ENCODE results near the gene ATP2B2.

The ATP2B2 gene

DNA sequence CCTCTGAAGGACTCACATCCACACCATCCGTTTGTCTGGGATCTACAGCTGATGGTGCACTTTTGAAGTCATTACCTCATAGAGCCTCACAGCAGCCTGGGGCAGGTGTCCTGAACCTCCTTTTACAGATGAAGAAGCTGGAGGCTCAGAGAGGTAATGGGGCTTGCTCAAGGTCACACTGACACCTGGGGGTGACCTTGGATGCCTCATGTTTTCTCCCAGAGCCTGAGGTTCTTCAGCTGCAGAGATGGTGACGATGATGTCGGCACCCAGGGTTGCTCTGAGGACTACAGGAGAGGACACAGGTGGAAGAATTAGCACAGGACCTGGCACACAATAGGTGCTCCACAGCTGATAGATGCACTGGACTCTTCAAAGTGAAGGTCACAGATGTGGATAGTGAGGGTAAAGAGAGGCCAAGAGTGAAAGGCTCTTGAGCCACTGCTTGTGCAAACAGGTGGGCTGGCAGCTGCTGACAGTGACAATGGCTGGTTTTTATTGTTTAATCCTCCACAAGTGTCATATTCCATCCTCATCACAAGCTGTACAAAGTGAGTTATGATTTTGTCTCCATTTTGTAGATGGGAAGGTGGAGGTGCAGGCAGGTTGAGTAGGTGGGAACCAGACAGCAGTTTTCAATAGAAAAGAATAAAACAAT, 17.4 kb upstream of the ATP2B2 start:
- DNase-seq (ENCODE audit: low read depth, low spot score): no peak
- Histone ChIP-seq H3K27me3 (ENCODE audit: insufficient read depth, insufficient read length) (no peaks in the 10 kb centered on the region), H3K4me1 (ENCODE audit: insufficient read depth, insufficient read length) (peaks cover 5% of the 10 kb centered on the region), H3K9me3 (ENCODE audit: insufficient read depth, low read length) (no peaks in the 10 kb centered on the region), H3K36me3 (ENCODE audit: insufficient read depth, insufficient read length, low read length) (no peaks in the 10 kb centered on the region), H3K4me3 (ENCODE audit: insufficient read length, low read depth) (no peak overlapping the region), H3K9ac (ENCODE audit: insufficient read length, low read depth) (no peak overlapping the region)
- TF ChIP-seq ZNF274 (IDR thresholded peaks at IDR 0.05; ENCODE audit: low read depth, low read length): no peak
- no peak for TF ChIP-seq SUZ12 (IDR thresholded peaks at IDR 0.05; ENCODE audit: extremely low read depth, insufficient read depth, insufficient read length)
- TF ChIP-seq YY1 (IDR thresholded peaks at IDR 0.05; ENCODE audit: insufficient read depth, insufficient read length): no peak

DNA sequence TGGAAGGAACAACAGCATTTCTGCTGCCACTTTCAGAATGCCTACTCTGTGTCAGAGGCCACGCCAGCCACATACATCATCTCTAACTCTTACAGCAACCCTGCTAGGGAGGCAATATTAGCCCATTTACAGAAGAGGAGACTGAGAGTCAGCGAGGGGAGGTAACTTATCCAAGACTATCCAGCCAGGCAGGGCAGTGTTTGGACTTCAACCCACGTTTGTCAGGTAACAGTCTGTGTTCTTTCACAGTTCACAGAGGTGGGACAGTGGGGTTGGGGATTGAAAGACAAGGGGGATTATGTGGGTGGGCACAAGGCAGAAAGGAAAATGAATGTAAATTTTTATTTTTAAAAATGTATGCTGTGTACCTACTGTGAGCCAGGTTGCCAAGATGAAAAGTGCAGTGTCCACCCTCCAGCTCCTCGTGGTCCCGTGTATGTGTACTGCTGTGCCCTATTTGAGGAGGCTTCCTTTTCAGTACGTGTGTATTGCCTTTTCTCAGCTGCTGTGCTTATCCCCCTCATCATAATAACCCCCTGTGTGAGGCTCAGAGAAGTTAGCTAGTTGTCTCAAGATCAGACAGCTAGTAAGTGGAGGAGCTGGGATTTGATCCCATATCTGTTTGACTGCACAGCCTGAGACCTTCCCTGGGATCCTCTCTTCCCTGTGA, 16.5 kb upstream of the ATP2B2 start:
- TF ChIP-seq YY1 (IDR thresholded peaks at IDR 0.05; ENCODE audit: insufficient read depth, insufficient read length) (no peak), ZNF274 (IDR thresholded peaks at IDR 0.05; ENCODE audit: low read depth, low read length) (no peak), SUZ12 (IDR thresholded peaks at IDR 0.05; ENCODE audit: extremely low read depth, insufficient read depth, insufficient read length) (no peak)
- no peak for DNase-seq (ENCODE audit: low read depth, low spot score)

DNA sequence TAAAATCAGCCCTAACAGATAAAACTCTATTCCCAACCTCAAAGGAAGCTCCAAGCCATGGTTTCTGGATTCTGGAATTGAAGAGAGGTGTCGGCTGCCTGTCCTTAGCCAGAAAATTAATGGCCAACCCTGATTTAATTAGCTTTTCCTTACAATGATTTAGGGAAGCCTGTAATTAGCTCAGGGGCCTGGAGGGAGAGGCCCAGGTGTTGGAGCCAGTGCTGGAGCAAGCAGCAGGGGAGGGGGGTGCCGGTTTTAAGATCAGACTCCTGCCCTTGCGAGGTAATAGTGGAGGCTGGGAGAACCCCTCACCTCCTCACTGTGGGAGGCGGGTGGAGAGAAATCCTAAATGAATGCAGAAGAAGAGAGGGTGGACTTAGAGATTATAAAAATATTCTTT, 14.7 kb upstream of the ATP2B2 start:
- Histone ChIP-seq H3K4me3 (ENCODE audit: insufficient read length, low read depth) (no peak overlapping the region), H3K27me3 (ENCODE audit: insufficient read depth, insufficient read length) (no peaks in the 10 kb centered on the region), H3K4me1 (ENCODE audit: insufficient read depth, insufficient read length) (peaks cover 11% of the 10 kb centered on the region), H3K36me3 (ENCODE audit: insufficient read depth, insufficient read length, low read length) (no peaks in the 10 kb centered on the region), H3K9ac (ENCODE audit: insufficient read length, low read depth) (no peak overlapping the region), H3K9me3 (ENCODE audit: insufficient read depth, low read length) (no peaks in the 10 kb centered on the region)
- no peak for TF ChIP-seq YY1 (IDR thresholded peaks at IDR 0.05; ENCODE audit: insufficient read depth, insufficient read length)
- TF ChIP-seq ZNF274 (IDR thresholded peaks at IDR 0.05; ENCODE audit: low read depth, low read length): no peak
- TF ChIP-seq SUZ12 (IDR thresholded peaks at IDR 0.05; ENCODE audit: extremely low read depth, insufficient read depth, insufficient read length): no peak
- DNase-seq (ENCODE audit: low read depth, low spot score): no peak

More for the DNA sequence above, 16.5 kb upstream of the ATP2B2 start:
- no peak overlapping the region for H3K9ac ChIP-seq (ENCODE audit: insufficient read length, low read depth)
- H3K27me3 ChIP-seq (ENCODE audit: insufficient read depth, insufficient read length): no peaks in the 10 kb centered on the region
- no peak overlapping the region for H3K4me3 ChIP-seq (ENCODE audit: insufficient read length, low read depth)
- H3K4me1 ChIP-seq (ENCODE audit: insufficient read depth, insufficient read length): peaks cover 8% of the 10 kb centered on the region
- H3K36me3 ChIP-seq (ENCODE audit: insufficient read depth, insufficient read length, low read length): no peaks in the 10 kb centered on the region
- H3K9me3 ChIP-seq (ENCODE audit: insufficient read depth, low read length): no peaks in the 10 kb centered on the region

DNA sequence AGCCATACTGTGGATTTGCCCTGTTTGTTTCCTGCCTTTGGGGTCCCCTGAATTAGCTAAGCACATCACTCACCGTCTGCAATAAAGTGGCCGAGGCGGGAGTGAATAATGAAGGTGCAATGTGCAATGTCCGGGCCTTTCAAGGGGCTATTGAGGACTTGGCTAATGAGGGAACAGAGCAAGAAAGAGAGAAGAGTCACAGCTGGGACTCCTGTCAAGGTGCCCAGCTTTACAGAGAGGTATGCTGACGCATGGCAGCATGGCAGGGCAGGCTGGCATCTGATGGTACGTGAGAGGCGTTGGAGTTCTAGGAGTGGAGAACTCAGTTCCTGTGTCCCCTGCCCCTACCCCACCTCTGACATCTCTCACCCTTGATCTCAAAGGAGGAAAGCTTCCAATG, 13.8 kb upstream of the ATP2B2 start:
- no peaks in the 10 kb centered on the region for H3K9me3 ChIP-seq (ENCODE audit: insufficient read depth, low read length)
- no peaks in the 10 kb centered on the region for H3K27me3 ChIP-seq (ENCODE audit: insufficient read depth, insufficient read length)
- peaks cover 11% of the 10 kb centered on the region for H3K4me1 ChIP-seq (ENCODE audit: insufficient read depth, insufficient read length)
- no peak overlapping the region for H3K4me3 ChIP-seq (ENCODE audit: insufficient read length, low read depth)
- DNase-seq (ENCODE audit: low read depth, low spot score): no peak
- no peaks in the 10 kb centered on the region for H3K36me3 ChIP-seq (ENCODE audit: insufficient read depth, insufficient read length, low read length)
- no peak overlapping the region for H3K9ac ChIP-seq (ENCODE audit: insufficient read length, low read depth)
- no peak for TF ChIP-seq YY1 (IDR thresholded peaks at IDR 0.05; ENCODE audit: insufficient read depth, insufficient read length)
- TF ChIP-seq ZNF274 (IDR thresholded peaks at IDR 0.05; ENCODE audit: low read depth, low read length): no peak
- no peak for TF ChIP-seq SUZ12 (IDR thresholded peaks at IDR 0.05; ENCODE audit: extremely low read depth, insufficient read depth, insufficient read length)

DNA sequence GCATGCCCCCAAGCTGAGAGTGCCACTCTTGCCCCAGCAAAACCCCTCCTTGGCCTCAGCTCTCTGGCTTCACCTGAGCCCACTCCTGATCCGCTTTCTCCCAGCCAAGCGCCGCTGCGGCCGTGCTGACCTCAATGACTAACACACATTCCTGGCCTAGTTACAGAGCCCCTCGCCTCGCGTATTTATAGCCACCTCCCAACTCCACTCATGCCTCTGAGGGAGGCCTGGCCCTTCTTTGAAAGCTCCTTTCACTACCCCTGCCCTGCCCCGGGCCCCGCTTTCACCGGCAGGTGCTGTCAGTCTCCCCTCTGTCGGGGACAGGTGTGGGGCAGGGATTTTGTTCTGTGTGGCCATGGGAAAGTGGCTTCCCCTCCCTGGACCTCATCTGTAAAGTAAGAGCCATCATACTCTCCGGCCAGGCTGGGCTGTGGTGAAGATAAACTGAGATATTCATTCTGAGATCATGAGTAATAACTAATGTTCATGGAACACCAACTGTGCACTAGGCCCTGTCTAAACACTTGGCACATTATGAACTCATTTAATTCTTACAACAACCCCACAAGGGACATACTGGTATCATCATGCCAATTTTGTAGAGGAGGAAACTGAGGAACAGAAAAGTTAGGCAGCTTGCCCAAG, 13.2 kb upstream of the ATP2B2 start:
- Histone ChIP-seq H3K4me3 (ENCODE audit: insufficient read length, low read depth) (no peak overlapping the region), H3K4me1 (ENCODE audit: insufficient read depth, insufficient read length) (peaks cover 11% of the 10 kb centered on the region), H3K9me3 (ENCODE audit: insufficient read depth, low read length) (no peaks in the 10 kb centered on the region), H3K27me3 (ENCODE audit: insufficient read depth, insufficient read length) (no peaks in the 10 kb centered on the region), H3K9ac (ENCODE audit: insufficient read length, low read depth) (peak overlapping the region; percentile 6), H3K36me3 (ENCODE audit: insufficient read depth, insufficient read length, low read length) (no peaks in the 10 kb centered on the region)
- TF ChIP-seq YY1 (IDR thresholded peaks at IDR 0.05; ENCODE audit: insufficient read depth, insufficient read length) (no peak), SUZ12 (IDR thresholded peaks at IDR 0.05; ENCODE audit: extremely low read depth, insufficient read depth, insufficient read length) (no peak), ZNF274 (IDR thresholded peaks at IDR 0.05; ENCODE audit: low read depth, low read length) (no peak)
- no peak for DNase-seq (ENCODE audit: low read depth, low spot score)

DNA sequence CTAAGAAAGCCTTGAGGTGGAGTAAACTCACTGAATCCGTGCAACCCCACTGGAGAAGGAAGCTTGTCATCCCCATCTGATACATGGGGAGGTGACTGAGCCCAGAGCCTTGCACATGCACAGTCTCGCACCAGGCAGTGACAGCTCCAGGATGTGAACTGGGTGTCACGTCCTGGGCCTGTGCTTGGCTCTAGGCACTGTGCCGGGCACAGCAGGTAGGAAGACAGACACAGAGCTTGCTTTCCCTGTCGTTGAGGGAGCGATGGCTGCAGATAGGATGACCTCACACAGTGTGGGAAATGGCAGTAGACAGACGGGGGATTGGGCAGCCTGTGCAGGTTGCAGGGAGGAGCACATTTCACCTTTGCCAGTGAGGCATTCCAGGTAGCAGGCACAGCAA, 12.2 kb upstream of the ATP2B2 start:
- no peak for DNase-seq (ENCODE audit: low read depth, low spot score)
- no peaks in the 10 kb centered on the region for H3K36me3 ChIP-seq (ENCODE audit: insufficient read depth, insufficient read length, low read length)
- H3K4me1 ChIP-seq (ENCODE audit: insufficient read depth, insufficient read length): peaks cover 17% of the 10 kb centered on the region
- H3K27me3 ChIP-seq (ENCODE audit: insufficient read depth, insufficient read length): no peaks in the 10 kb centered on the region
- no peak overlapping the region for H3K9ac ChIP-seq (ENCODE audit: insufficient read length, low read depth)
- H3K4me3 ChIP-seq (ENCODE audit: insufficient read length, low read depth): no peak overlapping the region
- TF ChIP-seq SUZ12 (IDR thresholded peaks at IDR 0.05; ENCODE audit: extremely low read depth, insufficient read depth, insufficient read length) (no peak), ZNF274 (IDR thresholded peaks at IDR 0.05; ENCODE audit: low read depth, low read length) (no peak), YY1 (IDR thresholded peaks at IDR 0.05; ENCODE audit: insufficient read depth, insufficient read length) (no peak)
- H3K9me3 ChIP-seq (ENCODE audit: insufficient read depth, low read length): no peaks in the 10 kb centered on the region
